GM19324 (cell line): Measurements from ENCODE around the gene ADAM22.
A peak's percentile ranks its signal among the peaks of the same experiment; 100 is the strongest.
"Not testable (repeated sequence)": the region's sequence is repeated elsewhere in the genome, so short reads cannot be mapped to it uniquely, and the experiment has no call there.

ENCODE experiments used
- ATAC-seq: cut with Tn5 transposase; IDR thresholded peaks from one replicate; pipeline ENCODE4 v1.9.1; 2021; ENCODE audit warnings: mild to moderate bottlenecking, moderate library complexity; ENCODE audit not compliant: unreplicated experiment, low FRiP score

The ADAM22 gene

GRCh38 chr7:88153378-88153777, 219.3 kb downstream of the ADAM22 start:
- no peak for ATAC-seq

GRCh38 chr7:88155756-88156155, 221.7 kb downstream of the ADAM22 start:
- ATAC-seq = no peak

GRCh38 chr7:88156356-88156755, 222.3 kb downstream of the ADAM22 start:
- ATAC-seq = no peak

- not testable (repeated sequence) for ATAC-seq
These were observed 225.7 kb downstream of the ADAM22 start for GRCh38 chr7:88159741-88160140.

- no peak for ATAC-seq
These were observed 231.6 kb downstream of the ADAM22 start for GRCh38 chr7:88165697-88166096.

- no peak for ATAC-seq
These were observed 233.2 kb downstream of the ADAM22 start for GRCh38 chr7:88167223-88167622.

GRCh38 chr7:88167721-88168120, 233.7 kb downstream of the ADAM22 start:
- no peak for ATAC-seq

- ATAC-seq = no peak
These were observed 235.8 kb downstream of the ADAM22 start for GRCh38 chr7:88169717-88170320.

- no peak for ATAC-seq
These were observed 238.8 kb downstream of the ADAM22 start for GRCh38 chr7:88172842-88173241.

- no peak for ATAC-seq
These were observed 242.1 kb downstream of the ADAM22 start for GRCh38 chr7:88176190-88176589.

GRCh38 chr7:88183051-88183450, 249.0 kb downstream of the ADAM22 start:
- no peak for ATAC-seq

- ATAC-seq = peak; percentile 74
These were observed 250.8 kb downstream of the ADAM22 start for GRCh38 chr7:88184848-88185304.

- ATAC-seq = no peak
These were observed 251.6 kb downstream of the ADAM22 start for GRCh38 chr7:88185650-88186049.

- no peak for ATAC-seq
These were observed 257.9 kb downstream of the ADAM22 start for GRCh38 chr7:88191911-88192310.

GRCh38 chr7:88200261-88200660, 266.2 kb downstream of the ADAM22 start:
- ATAC-seq = no peak

- no peak for ATAC-seq
These were observed 266.7 kb downstream of the ADAM22 start for GRCh38 chr7:88200789-88201188.

- ATAC-seq = no peak
These were observed 267.3 kb downstream of the ADAM22 start for GRCh38 chr7:88201305-88201704.

GRCh38 chr7:88202278-88202677, 268.2 kb downstream of the ADAM22 start:
- ATAC-seq = peak; percentile 51

- ATAC-seq = no peak
These were observed 268.7 kb downstream of the ADAM22 start for GRCh38 chr7:88202799-88203198.

GRCh38 chr7:88203401-88203800, 269.4 kb downstream of the ADAM22 start:
- no peak for ATAC-seq

- no peak for ATAC-seq
These were observed 270.6 kb downstream of the ADAM22 start for GRCh38 chr7:88204525-88205110.

GRCh38 chr7:88205179-88205578, 271.1 kb downstream of the ADAM22 start:
- no peak for ATAC-seq
